Stimulated activated naive CD4-positive, alpha-beta T cell (primary cell): Measurements from ENCODE around the gene STRIP2.
"Not testable (repeated sequence)": the region's sequence is repeated elsewhere in the genome, so short reads cannot be mapped to it uniquely, and the experiment has no call there.

Experiments used
- DNase-seq, 6 experiments: peaks; one replicate each; lab custom pipeline; 2025; lab: John Stamatoyannopoulos, UW

STRIP2 gene

GRCh38 chr7:129530795-129531391 is 96.7 kb downstream of the STRIP2 start:
- DNase-seq: no peak

GRCh38 chr7:129531721-129532120 is 97.5 kb downstream of the STRIP2 start:
- DNase-seq: no peak

GRCh38 chr7:129532375-129532774 is 98.1 kb downstream of the STRIP2 start:
- DNase-seq: no peak

GRCh38 chr7:129534558-129535274 is 100.5 kb downstream of the STRIP2 start:
- not testable (repeated sequence) for DNase-seq

DNA sequence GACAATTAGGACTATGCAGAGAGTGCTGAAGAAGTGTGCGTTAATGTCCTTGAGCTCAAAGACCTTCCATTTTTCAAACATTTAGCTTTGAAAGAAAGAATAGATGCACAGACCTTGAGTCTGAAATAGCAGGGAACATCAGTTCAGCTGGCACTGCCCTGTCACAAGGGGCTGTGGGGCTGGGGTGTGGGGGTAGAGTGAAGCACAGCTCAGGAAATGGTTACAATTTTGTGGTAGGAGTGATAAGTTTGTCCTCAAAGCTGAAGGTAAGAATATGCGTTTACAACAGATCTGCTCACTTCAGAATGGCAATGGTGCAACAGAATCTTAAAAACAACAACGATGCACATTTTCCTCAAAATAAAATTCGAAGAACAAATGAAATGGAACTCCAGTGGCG is 101.7 kb downstream of the STRIP2 start:
- DNase-seq: no peak

DNA sequence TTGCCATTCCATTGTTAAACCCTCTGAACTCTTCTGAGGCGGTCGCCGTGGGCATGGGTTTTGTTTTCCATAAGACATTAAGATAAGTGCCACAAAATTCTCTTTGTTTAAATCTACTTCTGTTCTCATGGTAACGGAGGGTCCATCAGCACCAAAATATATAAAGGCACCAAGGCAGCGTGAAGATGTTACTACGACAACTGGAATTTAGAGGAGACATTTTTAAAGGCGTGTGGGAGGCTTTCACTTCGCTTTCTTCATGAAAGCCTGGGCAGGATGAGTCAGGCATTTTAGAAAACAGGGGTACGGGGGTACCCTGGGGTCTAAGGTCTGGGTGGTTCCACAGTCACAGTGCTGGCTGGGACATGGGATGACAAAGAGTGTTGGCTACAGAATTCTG is 102.1 kb downstream of the STRIP2 start:
- DNase-seq: no peak
